Activated naive CD8-positive, alpha-beta T cell treated with anti-CD3 and anti-CD28 coated beads for 36 hours (primary cell): ENCODE results near the gene FAM120B. TPM values are rescaled to one million over a fixed set of nuclear protein-coding genes. Genes with fewer than 3 reads are reported as not detected.
"Not testable (repeated sequence)": the region's sequence is repeated elsewhere in the genome, so short reads cannot be mapped to it uniquely, and the experiment has no call there.

ENCODE experiments used
- DNase-seq: peaks from one replicate; pipeline ENCODE4 v3.0.0; 2021
- H3K27ac Mint-ChIP-seq: one replicate; pipeline ENCODE4 v1.8.0; 2022; ENCODE audit warnings: mild to moderate bottlenecking, moderate library complexity, mixed read lengths
- H3K27me3 Mint-ChIP-seq: one replicate; pipeline ENCODE4 v1.8.0; 2022; ENCODE audit warnings: mild to moderate bottlenecking, mixed read lengths
- H3K36me3 Mint-ChIP-seq: one replicate; pipeline ENCODE4 v1.8.0; 2021; ENCODE audit warnings: mild to moderate bottlenecking, mixed read lengths
- H3K4me1 Mint-ChIP-seq: one replicate; pipeline ENCODE4 v1.8.0; 2021; ENCODE audit warnings: mixed read lengths
- H3K4me3 Mint-ChIP-seq: one replicate; pipeline ENCODE4 v1.8.0; 2022; ENCODE audit warnings: mild to moderate bottlenecking, moderate library complexity, mixed read lengths
- H3K9me3 Mint-ChIP-seq: one replicate; pipeline ENCODE4 v1.8.0; 2022; ENCODE audit warnings: mixed read lengths
- total RNA-seq, 2 experiments: library from RNA; stranded (reverse); gene quantifications; one replicate each; pipeline ENCODE4 v1.2.3, GENCODE V29; 2021

The FAM120B gene
- total RNA-seq, result 10 to 100 TPM; 19.4 to 19.7 TPM

- peak; percentile 97 for DNase-seq
- H3K27ac Mint-ChIP-seq, result peak within 1 kb of the TSS; percentile 93
- H3K36me3 Mint-ChIP-seq, result peaks cover 15% of the 10 kb centered on the region
- no peaks in the 10 kb centered on the region for H3K27me3 Mint-ChIP-seq
- peaks cover 38% of the 10 kb centered on the region for H3K4me1 Mint-ChIP-seq
- H3K4me3 Mint-ChIP-seq, result peak within 1 kb of the TSS; percentile 93
- peaks cover 4% of the 10 kb centered on the region for H3K9me3 Mint-ChIP-seq
Measured at GRCh38 chr6:170306324-170307079, at the start of gene FAM120B. FAM120B (plus strand) TSS chr6:170306758; CDS start chr6:170317391, 10,633 bp downstream.

- Mint-ChIP-seq H3K9me3 (no peaks in the 10 kb centered on the region), H3K4me3 (no peak overlapping the region), H3K27me3 (no peaks in the 10 kb centered on the region), H3K36me3 (no peaks in the 10 kb centered on the region), H3K4me1 (no peaks in the 10 kb centered on the region), H3K27ac (no peak overlapping the region)
- DNase-seq, result no peak
Measured at GRCh38 chr6:170257376-170257775, 49.2 kb upstream of the FAM120B start.

GRCh38 chr6:170258407-170258806 is 48.2 kb upstream of the FAM120B start:
- H3K4me3 Mint-ChIP-seq, result no peak overlapping the region
- DNase-seq, result no peak
- no peaks in the 10 kb centered on the region for H3K36me3 Mint-ChIP-seq
- peaks cover 3% of the 10 kb centered on the region for H3K27me3 Mint-ChIP-seq
- H3K27ac Mint-ChIP-seq, result no peak overlapping the region
- H3K4me1 Mint-ChIP-seq, result no peaks in the 10 kb centered on the region
- H3K9me3 Mint-ChIP-seq, result no peaks in the 10 kb centered on the region

GRCh38 chr6:170259278-170259677 is 47.3 kb upstream of the FAM120B start:
- Mint-ChIP-seq H3K4me3 (no peak overlapping the region), H3K4me1 (no peaks in the 10 kb centered on the region), H3K9me3 (no peaks in the 10 kb centered on the region), H3K27ac (no peak overlapping the region), H3K27me3 (peaks cover 3% of the 10 kb centered on the region), H3K36me3 (no peaks in the 10 kb centered on the region)
- DNase-seq, result no peak

- Mint-ChIP-seq H3K27ac (no peak overlapping the region), H3K4me1 (no peaks in the 10 kb centered on the region), H3K36me3 (no peaks in the 10 kb centered on the region), H3K27me3 (peaks cover 3% of the 10 kb centered on the region), H3K4me3 (no peak overlapping the region), H3K9me3 (no peaks in the 10 kb centered on the region)
- DNase-seq, result no peak
Measured at GRCh38 chr6:170260686-170261085, 45.9 kb upstream of the FAM120B start.

GRCh38 chr6:170261643-170262488 is 44.7 kb upstream of the FAM120B start:
- Mint-ChIP-seq H3K27ac (no peak overlapping the region), H3K4me3 (no peak overlapping the region), H3K36me3 (no peaks in the 10 kb centered on the region), H3K9me3 (no peaks in the 10 kb centered on the region), H3K27me3 (peaks cover 3% of the 10 kb centered on the region), H3K4me1 (no peaks in the 10 kb centered on the region)
- DNase-seq, result no peak

GRCh38 chr6:170262489-170263088 is 44.0 kb upstream of the FAM120B start:
- Mint-ChIP-seq H3K36me3 (no peaks in the 10 kb centered on the region), H3K9me3 (no peaks in the 10 kb centered on the region), H3K4me1 (no peaks in the 10 kb centered on the region), H3K27me3 (peaks cover 3% of the 10 kb centered on the region), H3K27ac (no peak overlapping the region), H3K4me3 (no peak overlapping the region)
- no peak for DNase-seq

GRCh38 chr6:170263410-170263809 is 43.1 kb upstream of the FAM120B start:
- H3K36me3 Mint-ChIP-seq, result no peaks in the 10 kb centered on the region
- no peak for DNase-seq
- H3K27me3 Mint-ChIP-seq, result peaks cover 3% of the 10 kb centered on the region
- H3K4me1 Mint-ChIP-seq, result no peaks in the 10 kb centered on the region
- H3K4me3 Mint-ChIP-seq, result no peak overlapping the region
- H3K27ac Mint-ChIP-seq, result no peak overlapping the region
- H3K9me3 Mint-ChIP-seq, result no peaks in the 10 kb centered on the region

- H3K27me3 Mint-ChIP-seq, result peaks cover 3% of the 10 kb centered on the region
- H3K36me3 Mint-ChIP-seq, result no peaks in the 10 kb centered on the region
- H3K4me3 Mint-ChIP-seq, result no peak overlapping the region
- no peaks in the 10 kb centered on the region for H3K9me3 Mint-ChIP-seq
- H3K27ac Mint-ChIP-seq, result no peak overlapping the region
- DNase-seq, result no peak
- no peaks in the 10 kb centered on the region for H3K4me1 Mint-ChIP-seq
Measured at GRCh38 chr6:170264086-170264485, 42.5 kb upstream of the FAM120B start.

- H3K27me3 Mint-ChIP-seq, H3K9me3 Mint-ChIP-seq, H3K4me1 Mint-ChIP-seq, H3K4me3 Mint-ChIP-seq, H3K36me3 Mint-ChIP-seq, DNase-seq, H3K27ac Mint-ChIP-seq: not testable (repeated sequence)
Measured at GRCh38 chr6:170264644-170265043, 41.9 kb upstream of the FAM120B start.

GRCh38 chr6:170265655-170266054 is 40.9 kb upstream of the FAM120B start:
- Mint-ChIP-seq H3K27ac (no peak overlapping the region), H3K36me3 (no peaks in the 10 kb centered on the region), H3K4me1 (no peaks in the 10 kb centered on the region), H3K9me3 (no peaks in the 10 kb centered on the region), H3K27me3 (peaks cover 3% of the 10 kb centered on the region), H3K4me3 (no peak overlapping the region)
- DNase-seq, result no peak

GRCh38 chr6:170266061-170266825 is 40.3 kb upstream of the FAM120B start:
- no peak overlapping the region for H3K27ac Mint-ChIP-seq
- H3K27me3 Mint-ChIP-seq, result peaks cover 3% of the 10 kb centered on the region
- no peaks in the 10 kb centered on the region for H3K9me3 Mint-ChIP-seq
- H3K36me3 Mint-ChIP-seq, result no peaks in the 10 kb centered on the region
- no peak for DNase-seq
- H3K4me1 Mint-ChIP-seq, result peaks cover 3% of the 10 kb centered on the region
- no peak overlapping the region for H3K4me3 Mint-ChIP-seq

GRCh38 chr6:170267688-170268087 is 38.9 kb upstream of the FAM120B start:
- H3K36me3 Mint-ChIP-seq, result no peaks in the 10 kb centered on the region
- H3K27me3 Mint-ChIP-seq, result peaks cover 3% of the 10 kb centered on the region
- H3K27ac Mint-ChIP-seq, result no peak overlapping the region
- H3K4me1 Mint-ChIP-seq, result peaks cover 12% of the 10 kb centered on the region
- no peaks in the 10 kb centered on the region for H3K9me3 Mint-ChIP-seq
- DNase-seq, result no peak
- no peak overlapping the region for H3K4me3 Mint-ChIP-seq

- Mint-ChIP-seq H3K27me3 (no peaks in the 10 kb centered on the region), H3K36me3 (peaks cover 1% of the 10 kb centered on the region), H3K4me3 (no peak overlapping the region), H3K27ac (no peak overlapping the region), H3K9me3 (no peaks in the 10 kb centered on the region), H3K4me1 (peaks cover 12% of the 10 kb centered on the region)
- DNase-seq, result no peak
Measured at GRCh38 chr6:170268216-170269129, 38.1 kb upstream of the FAM120B start.
